HEK293 (cell line): ENCODE data around the gene UXS1.

Experiments
- CTCF ChIA-PET: fragments of 350-600 bp; formaldehyde crosslinking; extraction: SDS; loops from one replicate; lab custom pipeline; 2021; ENCODE audit warnings: antibody characterized with exemption; lab: Yijun Ruan, JAX
- POLR2A ChIA-PET: fragments of 300-600 bp; formaldehyde crosslinking; extraction: SDS; loops from one replicate; lab custom pipeline; 2020; ENCODE audit warnings: antibody characterized with exemption, inconsistent platforms; lab: Yijun Ruan, JAX
- H3K27ac ChIP-seq: fragments of 200-500 bp; sonication (Bioruptor generic); 2 replicates; pipeline ENCODE4 v1.5.1; 2014; ENCODE audit warnings: low read depth, low read length, control low read depth, inconsistent platforms; ENCODE audit errors: extremely low read depth
- H3K36me3 ChIP-seq, 2 experiments: fragments of 200-500 bp in 1 of 2; sonication (Bioruptor generic) in 1 of 2; 1 replicate in 1 of 2; 2 replicates in 1 of 2; pipeline ENCODE4 v1.5.1; 2014 to 2017; ENCODE audit warnings: inconsistent platforms in 2 of 2, low read length in 2 of 2; ENCODE audit not compliant: control insufficient read depth in 2 of 2, insufficient read depth in 1 of 2
- H3K4me1 ChIP-seq: fragments of 200-500 bp; sonication (Bioruptor generic); 2 replicates; pipeline ENCODE4 v1.5.1; 2014; ENCODE audit warnings: mild to moderate bottlenecking, low read length, inconsistent platforms; ENCODE audit not compliant: control insufficient read depth, insufficient read depth
- H3K4me3 ChIP-seq: 2 replicates; pipeline ENCODE4 v1.5.1; 2011; ENCODE audit warnings: low read depth, mild to moderate bottlenecking, control low read depth, low read length, moderate library complexity
- H3K9me3 ChIP-seq: fragments of 200-500 bp; sonication (Bioruptor generic); 2 replicates; pipeline ENCODE4 v1.5.1; 2014; ENCODE audit warnings: low read depth, low read length, inconsistent platforms; ENCODE audit not compliant: control insufficient read depth, insufficient read depth
- CTCF ChIP-seq: fragments of 450-650 bp; formaldehyde crosslinking; IDR thresholded peaks from 2 replicates; pipeline ENCODE4 v1.5.1; 2016; ENCODE audit warnings: missing biosample characterization, missing genetic modification characterization
- GFI1B ChIP-seq: fragments of 450-650 bp; formaldehyde crosslinking; IDR thresholded peaks from 2 replicates; pipeline ENCODE4 v1.5.1; 2016; ENCODE audit warnings: missing biosample characterization, missing genetic modification characterization
- INSM2 ChIP-seq: fragments of 450-650 bp; formaldehyde crosslinking; IDR thresholded peaks from 2 replicates; pipeline ENCODE4 v1.5.1; 2016; ENCODE audit warnings: missing biosample characterization, missing genetic modification characterization
- KLF16 ChIP-seq: fragments of 450-650 bp; formaldehyde crosslinking; IDR thresholded peaks from 2 replicates; pipeline ENCODE4 v1.5.1; 2017; ENCODE audit warnings: missing biosample characterization, missing genetic modification characterization
- MZF1 ChIP-seq: fragments of 450-650 bp; formaldehyde crosslinking; IDR thresholded peaks from 2 replicates; pipeline ENCODE4 v1.5.1; 2017; ENCODE audit warnings: missing biosample characterization, missing genetic modification characterization, borderline replicate concordance
- PRDM10 ChIP-seq: fragments of 450-650 bp; formaldehyde crosslinking; IDR thresholded peaks from 2 replicates; pipeline ENCODE4 v1.5.1; 2016; ENCODE audit warnings: missing biosample characterization, missing genetic modification characterization
- PRDM4 ChIP-seq: fragments of 450-650 bp; formaldehyde crosslinking; IDR thresholded peaks from 2 replicates; pipeline ENCODE4 v1.5.1; 2017; ENCODE audit warnings: missing biosample characterization, missing genetic modification characterization
- SCRT1 ChIP-seq: fragments of 450-650 bp; formaldehyde crosslinking; IDR thresholded peaks from 2 replicates; pipeline ENCODE4 v1.5.1; 2016; ENCODE audit warnings: missing biosample characterization, missing genetic modification characterization, borderline replicate concordance
- SP2 ChIP-seq: fragments of 450-650 bp; formaldehyde crosslinking; IDR thresholded peaks from 2 replicates; pipeline ENCODE4 v1.5.1; 2016; ENCODE audit warnings: missing biosample characterization, missing genetic modification characterization
- ZBTB1 ChIP-seq: fragments of 450-650 bp; formaldehyde crosslinking; IDR thresholded peaks from 2 replicates; pipeline ENCODE4 v1.5.1; 2016; ENCODE audit warnings: missing biosample characterization, missing genetic modification characterization
- ZIC2 ChIP-seq: fragments of 450-650 bp; formaldehyde crosslinking; IDR thresholded peaks from 2 replicates; pipeline ENCODE4 v1.5.1; 2016; ENCODE audit warnings: missing biosample characterization, missing genetic modification characterization
- ZNF114 ChIP-seq: fragments of 450-650 bp; formaldehyde crosslinking; IDR thresholded peaks from 2 replicates; pipeline ENCODE4 v1.5.0; 2017; ENCODE audit warnings: missing biosample characterization, missing genetic modification characterization
- ZNF140 ChIP-seq: fragments of 450-650 bp; formaldehyde crosslinking; IDR thresholded peaks from 2 replicates; pipeline ENCODE4 v1.5.1; 2016; ENCODE audit warnings: missing biosample characterization, missing genetic modification characterization
- ZNF544 ChIP-seq: fragments of 450-650 bp; formaldehyde crosslinking; IDR thresholded peaks from 2 replicates; pipeline ENCODE4 v1.5.0; 2017; ENCODE audit warnings: missing biosample characterization, missing genetic modification characterization
- ZNF560 ChIP-seq: fragments of 450-650 bp; formaldehyde crosslinking; IDR thresholded peaks from 2 replicates; pipeline ENCODE4 v1.5.1; 2017; ENCODE audit warnings: missing biosample characterization, missing genetic modification characterization, borderline replicate concordance
- ZNF610 ChIP-seq: fragments of 450-650 bp; formaldehyde crosslinking; IDR thresholded peaks from 2 replicates; pipeline ENCODE4 v1.5.1; 2016; ENCODE audit warnings: missing biosample characterization, missing genetic modification characterization, borderline replicate concordance
- ZNF654 ChIP-seq: fragments of 450-650 bp; formaldehyde crosslinking; IDR thresholded peaks from 2 replicates; pipeline ENCODE4 v1.5.1; 2016; ENCODE audit warnings: low read depth, missing biosample characterization, missing genetic modification characterization
- ZNF664 ChIP-seq: fragments of 450-650 bp; formaldehyde crosslinking; IDR thresholded peaks from 2 replicates; pipeline ENCODE4 v1.5.1; 2016; ENCODE audit warnings: missing biosample characterization, missing genetic modification characterization
- ZNF76 ChIP-seq: fragments of 450-650 bp; formaldehyde crosslinking; IDR thresholded peaks from 2 replicates; pipeline ENCODE4; 2016; ENCODE audit warnings: low read depth, missing biosample characterization, missing genetic modification characterization, borderline replicate concordance
- ZNF843 ChIP-seq: fragments of 450-650 bp; formaldehyde crosslinking; IDR thresholded peaks from 2 replicates; pipeline ENCODE4 v1.5.1; 2016; ENCODE audit warnings: missing biosample characterization, missing genetic modification characterization

Gene UXS1

GRCh38 chr2:106105151-106105922 lies 88.8 kb downstream of the UXS1 start:
- peaks cover 0 to 58% of the 10 kb centered on the region in 2 experiments; a peak in 2 of 3 replicates for H3K36me3 ChIP-seq
- no peaks in the 10 kb centered on the region for H3K9me3 ChIP-seq
- TF ChIP-seq ZIC2 (tag by site-specific recombination) (peak; percentile 85), ZNF560 (no peak), ZNF140 (tag by site-specific recombination) (no peak)
- POLR2A ChIA-PET, result no interaction called here
- H3K4me3 ChIP-seq, result no peak overlapping the region
- CTCF ChIA-PET, result interaction anchor here (0.5 to 1.8 kb wide), 11 partner anchors 9 to 559 kb away, joined by 3 to 7 read pairs (median 5); no protein-coding TSS in a partner anchor
- no peaks in the 10 kb centered on the region for H3K4me1 ChIP-seq
- H3K27ac ChIP-seq, result no peak overlapping the region

- no peaks in the 10 kb centered on the region for H3K9me3 ChIP-seq
- H3K27ac ChIP-seq, result no peak overlapping the region
- peaks cover 0 to 58% of the 10 kb centered on the region in 2 experiments; a peak in 2 of 3 replicates for H3K36me3 ChIP-seq
- ChIA-PET CTCF (interaction anchor here (0.5 to 1.8 kb wide), 11 partner anchors 11 to 711 kb away, joined by 3 to 7 read pairs (median 4); no protein-coding TSS in a partner anchor), POLR2A (no interaction called here)
- H3K4me3 ChIP-seq, result no peak overlapping the region
- TF ChIP-seq MZF1 (no peak), ZBTB1 (tag by site-specific recombination) (no peak), INSM2 (tag by site-specific recombination) (no peak), SP2 (tag by site-specific recombination) (no peak), ZNF544 (tag by site-specific recombination) (no peak), SCRT1 (tag by site-specific recombination) (no peak), ZNF654 (tag by site-specific recombination) (peak; percentile 70), CTCF (tag by site-specific recombination) (peak; percentile 73; the same call in 1 of the 2 replicates), ZNF114 (tag by site-specific recombination) (no peak), PRDM4 (tag by site-specific recombination) (peak; percentile 53; the same call in 1 of the 2 replicates)
- H3K4me1 ChIP-seq, result no peaks in the 10 kb centered on the region
These were observed 89.6 kb downstream of the UXS1 start for GRCh38 chr2:106104332-106105062.

GRCh38 chr2:106099691-106100090 lies 94.4 kb downstream of the UXS1 start:
- POLR2A ChIA-PET, result no interaction called here
- H3K4me3 ChIP-seq, result no peak overlapping the region
- no peaks in the 10 kb centered on the region for H3K9me3 ChIP-seq
- H3K36me3 ChIP-seq, result peaks cover 0 to 66% of the 10 kb centered on the region in 2 experiments; a peak in 1 of 3 replicates
- H3K27ac ChIP-seq, result no peak overlapping the region
- H3K4me1 ChIP-seq, result no peaks in the 10 kb centered on the region
- CTCF ChIA-PET, result no interaction called here
- no peak for TF ChIP-seq GFI1B (tag by site-specific recombination)
- no peak for TF ChIP-seq ZNF664 (tag by site-specific recombination)
- no peak for TF ChIP-seq ZNF114 (tag by site-specific recombination)
- no peak for TF ChIP-seq ZNF843 (tag by site-specific recombination)
- no peak for TF ChIP-seq ZNF610 (tag by site-specific recombination)
- TF ChIP-seq PRDM10 (tag by site-specific recombination), result no peak
- no peak for TF ChIP-seq ZNF76 (tag by site-specific recombination)
- no peak for TF ChIP-seq KLF16 (tag by site-specific recombination)
